NCI-H2227 (cell line): ENCODE data around the gene RHOBTB1.
"Not testable (repeated sequence)": the region's sequence is repeated elsewhere in the genome, so short reads cannot be mapped to it uniquely, and the experiment has no call there.

Experiments used
- DNase-seq: peaks from one replicate; lab custom pipeline; 2025; ENCODE audit not compliant: unreplicated experiment; lab: John Stamatoyannopoulos, UW

RHOBTB1 gene

DNA sequence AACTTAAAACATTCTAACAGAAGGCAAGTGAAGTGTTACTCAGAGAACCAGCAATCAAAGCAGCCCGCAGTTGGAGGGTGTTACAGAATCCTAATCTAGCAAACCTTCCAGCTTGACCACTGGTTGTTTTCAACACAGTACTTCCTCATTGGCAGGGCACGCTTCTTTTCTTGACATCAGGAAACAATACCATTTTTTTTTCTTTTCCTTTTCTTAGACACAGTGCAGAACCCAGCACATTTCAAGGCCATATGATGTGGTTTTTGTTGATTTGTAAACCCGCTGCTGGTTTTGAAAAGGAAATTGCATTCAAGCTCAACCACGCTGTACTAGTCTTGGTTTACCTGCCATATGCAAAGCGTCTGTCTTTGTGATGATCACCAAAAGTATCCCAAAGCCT lies 33.4 kb downstream of the RHOBTB1 start:
- DNase-seq = no peak

DNA sequence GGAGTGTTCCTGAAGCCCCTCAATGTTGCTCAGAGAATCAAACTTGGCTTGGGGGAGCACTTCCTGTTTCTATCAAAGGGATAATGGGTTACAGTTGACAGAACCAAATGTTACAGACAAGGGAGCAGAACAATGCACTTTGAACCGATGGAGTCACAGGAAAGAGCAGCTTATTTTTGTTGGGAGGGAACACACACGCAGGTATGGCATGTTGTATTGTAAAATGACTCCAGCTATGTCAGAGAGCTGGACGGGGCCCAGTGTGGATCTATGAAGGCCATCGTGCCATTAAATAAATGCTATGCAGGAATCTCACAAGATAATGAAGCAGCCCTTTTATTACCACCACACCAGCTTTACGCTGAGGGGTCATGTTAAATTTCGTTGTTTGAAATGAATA lies 35.1 kb downstream of the RHOBTB1 start:
- DNase-seq = no peak

DNA sequence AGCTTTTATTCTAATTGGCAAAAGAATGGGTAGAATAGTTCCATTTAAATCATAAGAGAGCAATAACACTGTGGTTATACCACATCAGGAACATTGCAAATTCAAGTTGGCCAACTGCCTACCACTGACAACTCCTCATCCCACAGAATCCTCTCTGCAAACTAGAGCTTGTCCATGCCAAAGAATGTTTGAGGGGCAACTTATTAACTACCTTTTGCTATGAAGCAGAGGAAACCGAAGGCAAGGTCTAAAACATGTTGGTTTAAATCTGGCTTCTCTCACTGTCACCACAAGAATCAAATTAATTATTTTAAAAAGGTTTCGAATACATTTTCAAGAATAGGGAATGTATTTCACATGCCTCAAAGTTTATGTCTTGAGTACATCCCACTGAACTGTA lies 36.0 kb downstream of the RHOBTB1 start:
- no peak for DNase-seq

DNA sequence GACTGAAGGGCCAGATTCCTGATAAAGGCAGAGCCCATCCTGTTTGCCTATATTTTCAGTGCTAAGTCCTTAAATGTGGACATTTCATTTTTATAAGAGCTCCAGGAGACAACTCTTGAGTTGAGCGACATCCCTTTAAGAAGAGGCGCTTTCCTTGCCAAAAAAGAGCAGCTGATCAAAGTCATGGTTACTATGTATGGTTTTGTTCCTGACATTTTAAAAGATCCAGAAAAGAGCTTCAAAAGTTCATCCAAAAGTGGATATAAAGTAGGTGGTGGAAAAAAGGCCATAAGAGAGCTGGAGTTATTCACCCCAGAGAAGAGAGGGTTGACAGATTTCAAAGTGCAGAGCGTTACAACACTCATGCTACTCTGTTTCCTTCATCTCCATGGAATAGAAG lies 36.7 kb downstream of the RHOBTB1 start:
- DNase-seq = no peak

DNA sequence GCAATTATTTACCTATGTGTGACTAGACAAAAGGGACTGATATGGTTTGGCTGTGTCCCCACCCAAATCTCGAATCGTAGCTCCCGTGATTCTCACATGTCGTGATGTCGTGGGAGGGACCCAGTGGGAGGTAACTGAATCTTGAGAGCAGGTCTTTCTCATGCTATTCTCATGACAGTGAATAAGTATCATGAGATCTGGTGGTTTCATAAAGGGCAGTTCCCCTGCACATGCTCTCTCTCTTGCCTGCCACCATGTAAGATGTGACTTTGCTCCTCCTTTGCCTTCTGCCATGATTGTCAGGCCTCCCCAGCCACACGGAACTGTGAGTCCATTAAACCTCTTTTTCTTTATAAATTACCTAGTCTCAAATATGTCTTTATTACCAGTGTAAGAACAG lies 37.2 kb downstream of the RHOBTB1 start:
- not testable (repeated sequence) for DNase-seq

DNA sequence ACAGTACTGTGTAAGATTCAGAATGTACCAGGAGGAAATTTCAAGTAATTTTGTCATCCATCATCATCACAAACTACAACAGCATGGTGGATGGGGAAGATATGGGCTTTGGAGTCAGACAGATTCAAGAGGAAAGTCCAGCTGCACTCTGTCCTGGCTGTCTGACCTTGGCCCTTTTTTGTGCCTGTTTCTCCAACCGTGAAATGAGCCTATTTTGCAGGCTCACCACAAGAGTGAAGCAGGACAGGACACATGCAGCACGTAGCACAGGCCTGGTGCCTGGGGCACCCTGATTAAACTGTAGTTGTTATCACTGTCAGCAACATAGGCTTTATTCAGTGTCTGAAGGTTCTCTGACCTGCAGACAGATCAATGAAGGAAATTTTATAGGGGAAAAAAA lies 37.6 kb downstream of the RHOBTB1 start:
- DNase-seq = no peak

DNA sequence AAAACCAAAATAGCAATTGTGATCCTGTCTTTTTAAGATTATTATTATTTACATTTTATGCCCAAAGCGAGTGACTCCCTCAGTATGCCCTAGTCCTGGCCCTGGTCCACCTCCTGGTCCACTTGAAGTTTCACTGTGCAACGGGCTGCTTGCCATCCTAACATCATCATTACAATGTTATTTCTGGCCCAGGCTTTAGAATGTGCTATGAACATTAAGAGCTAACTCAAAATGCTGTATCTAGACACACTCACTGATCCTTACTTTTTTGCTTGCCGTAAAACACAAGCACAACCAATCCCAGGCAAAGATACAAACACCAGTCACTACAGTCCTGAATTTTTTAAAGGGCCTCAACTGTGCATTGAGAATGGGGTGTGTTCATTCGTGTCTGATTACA lies 38.4 kb downstream of the RHOBTB1 start:
- DNase-seq = no peak

DNA sequence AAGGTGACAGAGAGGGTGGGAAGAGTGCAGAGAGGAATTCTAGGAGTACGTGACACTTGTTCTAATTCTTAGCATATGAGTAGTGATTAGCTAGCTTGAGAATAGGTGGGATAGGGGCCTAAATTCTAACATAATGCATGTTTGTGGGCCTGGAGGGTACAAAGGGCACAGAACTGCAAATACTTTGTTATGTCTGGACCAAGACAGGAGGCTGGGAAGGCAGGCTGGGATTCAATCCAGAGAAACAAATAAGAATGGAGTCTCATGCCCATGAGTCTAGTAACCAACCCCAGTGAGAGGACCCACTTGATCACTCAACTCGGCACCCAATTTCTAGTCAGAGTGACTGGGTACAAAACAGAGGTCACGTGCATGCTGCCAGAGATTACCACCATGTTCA lies 40.9 kb downstream of the RHOBTB1 start:
- DNase-seq = no peak

DNA sequence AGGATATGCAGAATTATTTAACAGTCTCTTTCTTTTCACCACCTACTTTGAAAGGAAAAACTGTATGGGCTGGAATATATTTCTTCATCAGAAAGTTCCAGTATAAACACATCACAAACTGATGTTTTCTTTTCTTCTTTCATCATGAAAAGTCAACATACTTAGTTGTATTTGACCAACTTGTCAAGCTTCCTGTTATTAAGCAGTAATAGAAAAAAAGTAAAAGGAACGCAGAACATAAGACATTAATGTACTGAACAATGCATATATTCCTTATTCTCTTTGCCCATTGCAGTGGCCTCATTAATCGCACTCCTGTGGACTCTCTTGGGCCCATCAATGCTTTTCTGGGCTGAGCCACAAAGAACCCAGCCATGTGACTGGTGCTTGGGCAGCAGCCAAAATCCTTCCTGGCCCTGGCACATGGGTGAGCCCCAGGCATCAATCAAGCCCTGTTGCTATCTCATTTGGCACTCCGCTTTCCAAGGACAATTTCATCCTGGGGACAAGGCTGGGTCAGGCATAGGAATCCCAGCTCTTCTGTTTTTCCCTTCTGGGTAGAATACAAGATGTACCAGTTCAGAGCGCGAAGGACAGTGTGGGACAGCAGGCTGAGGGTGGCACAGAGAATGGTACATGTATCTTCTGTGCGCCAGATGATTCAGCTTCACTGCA lies 42.3 kb downstream of the RHOBTB1 start:
- DNase-seq = no peak

DNA sequence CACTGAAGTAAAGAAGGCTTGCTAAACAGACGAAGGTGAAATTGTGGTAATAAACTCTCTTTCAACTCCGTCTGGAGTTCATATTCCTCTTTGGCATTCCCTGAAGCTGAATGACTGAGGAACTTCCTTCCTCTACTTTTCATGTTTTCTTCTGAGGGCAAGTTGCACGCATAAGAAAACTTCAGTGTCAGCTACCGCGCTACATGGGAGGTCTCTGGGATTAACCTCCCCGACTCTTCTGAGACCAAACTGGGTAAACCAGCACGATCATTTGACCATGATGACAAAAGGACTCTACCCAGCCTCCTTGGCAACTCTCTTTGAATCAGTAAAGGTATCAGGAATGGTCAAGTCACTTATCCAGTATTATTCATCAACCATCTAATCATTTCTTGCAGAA lies 44.7 kb downstream of the RHOBTB1 start:
- DNase-seq = no peak

DNA sequence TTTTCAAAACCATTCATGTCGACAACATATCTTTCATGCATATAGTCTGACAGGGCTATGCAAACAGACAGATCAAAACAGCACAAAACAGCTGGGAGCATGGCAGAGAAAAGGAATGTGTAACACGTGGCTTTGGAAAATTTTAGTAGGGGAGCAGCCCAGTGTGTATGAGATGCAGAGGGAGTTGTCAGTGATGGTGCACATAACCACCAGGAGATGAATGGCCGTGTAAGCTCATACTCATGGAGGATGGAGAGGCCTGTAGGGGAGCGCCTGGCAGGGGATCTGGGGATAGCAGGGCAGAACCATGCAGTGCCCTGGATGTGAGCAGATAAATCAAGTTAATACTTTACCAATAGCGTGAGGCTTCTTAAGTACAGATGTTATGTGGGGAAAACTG lies 45.7 kb downstream of the RHOBTB1 start:
- no peak for DNase-seq

DNA sequence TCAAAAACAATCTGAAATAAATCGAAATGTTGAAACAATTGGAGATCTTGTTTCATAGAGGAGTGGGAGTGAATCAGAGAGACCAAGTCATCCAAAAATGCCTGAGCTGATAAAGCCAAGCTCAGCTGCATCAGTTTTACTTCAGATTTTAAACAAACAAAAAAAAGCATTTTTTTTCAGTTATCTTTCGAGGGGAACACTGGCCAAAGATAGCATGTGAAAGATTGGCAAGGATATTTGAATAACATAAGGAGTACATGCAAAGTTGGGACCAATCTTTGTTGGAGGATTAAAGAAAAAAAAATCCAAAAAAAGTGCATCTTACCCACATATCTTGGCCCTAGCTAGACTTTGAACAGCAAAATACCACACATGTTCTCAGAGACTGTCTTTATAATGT lies 47.2 kb downstream of the RHOBTB1 start:
- no peak for DNase-seq

DNA sequence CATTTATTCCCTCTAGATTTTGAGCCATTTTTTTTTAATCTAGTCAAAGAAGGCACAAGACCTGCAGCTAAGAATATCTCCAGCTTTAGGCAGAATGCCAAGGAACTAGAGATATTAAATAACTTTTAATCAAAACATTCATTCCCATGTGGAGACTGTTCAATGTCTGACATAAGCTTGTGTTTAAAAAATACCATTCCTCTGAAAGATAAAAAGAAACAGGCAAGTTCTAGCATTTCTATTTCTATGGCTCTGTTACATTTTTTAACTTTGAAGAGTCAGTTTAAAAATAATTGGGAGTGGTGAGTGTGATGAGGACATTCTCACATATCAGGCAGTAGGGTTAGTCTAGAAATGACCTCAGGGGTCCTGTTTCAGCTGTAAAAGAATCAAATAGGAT lies 48.0 kb downstream of the RHOBTB1 start:
- no peak for DNase-seq

DNA sequence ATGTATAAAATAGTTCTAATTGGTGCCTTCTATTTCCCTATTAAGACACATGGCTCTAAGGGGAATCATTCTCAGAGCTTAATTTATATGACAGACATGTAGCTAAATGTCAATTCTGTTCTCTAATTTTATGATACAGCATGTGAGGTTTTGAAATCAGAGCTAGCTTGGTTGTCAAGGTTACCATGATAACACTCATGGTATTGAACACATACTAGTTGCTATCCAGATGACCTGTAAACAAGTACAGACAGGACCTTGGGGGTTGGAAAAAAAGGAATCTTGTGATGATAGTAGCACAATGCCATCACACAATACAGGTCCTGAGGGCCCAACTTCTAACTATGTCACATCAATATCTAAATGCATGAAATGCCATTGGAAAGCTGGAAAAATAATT lies 49.2 kb downstream of the RHOBTB1 start:
- DNase-seq = no peak

DNA sequence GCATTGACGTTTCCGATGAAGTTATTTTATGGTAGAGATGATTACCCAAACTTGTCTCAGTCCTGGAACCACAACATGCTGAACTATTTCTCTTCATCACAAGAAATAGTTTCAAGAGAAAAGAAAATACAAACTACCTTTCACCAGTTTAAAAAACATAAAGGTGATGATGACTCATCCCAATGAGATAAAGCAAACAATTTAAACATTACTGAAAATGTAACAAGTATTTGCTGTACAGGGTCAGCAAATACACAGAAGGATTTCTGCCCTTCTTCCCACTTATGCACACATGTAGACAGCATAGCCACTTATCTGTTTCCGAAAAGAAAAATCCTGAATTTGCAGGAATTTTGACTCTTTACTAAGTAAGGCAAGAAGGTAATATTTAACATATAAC lies 50.8 kb downstream of the RHOBTB1 start:
- no peak for DNase-seq

DNA sequence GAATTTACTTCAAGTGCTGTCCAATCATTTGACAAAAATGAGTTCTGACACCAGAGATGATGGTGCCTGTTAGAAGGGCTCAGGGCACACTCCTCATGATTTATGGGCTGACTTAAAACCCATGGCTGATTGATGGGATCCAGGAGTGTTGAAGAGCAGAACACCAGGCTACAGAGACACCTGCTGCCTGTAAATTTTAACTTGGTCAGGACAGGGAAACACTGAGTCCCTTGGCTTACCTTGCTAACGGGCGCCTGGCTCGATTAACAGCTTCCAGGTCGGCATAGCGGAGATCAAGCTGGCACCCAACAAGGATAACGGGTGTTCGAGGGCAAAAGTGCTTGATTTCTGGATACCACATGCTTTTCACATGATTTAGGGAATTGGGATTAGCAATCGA lies 51.4 kb downstream of the RHOBTB1 start:
- DNase-seq = no peak

DNA sequence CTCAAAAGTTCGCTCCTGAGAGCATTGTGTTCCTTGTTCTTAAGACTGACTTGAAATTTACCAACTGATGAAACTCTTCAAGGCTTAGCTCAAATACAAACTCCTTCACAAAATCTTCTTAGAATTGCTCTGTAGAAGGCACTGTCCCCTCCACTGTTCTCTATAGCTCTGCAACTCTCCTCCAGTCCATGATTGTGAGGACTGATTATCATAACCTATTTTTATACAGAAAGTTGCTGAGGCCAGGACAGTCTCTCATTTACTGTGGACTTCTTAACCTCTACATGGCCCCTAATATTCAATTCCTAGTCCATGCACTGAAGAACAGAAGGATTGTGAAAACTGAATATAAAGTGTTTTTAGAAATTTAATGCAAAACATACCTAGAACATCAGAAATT lies 53.2 kb downstream of the RHOBTB1 start:
- no peak for DNase-seq

DNA sequence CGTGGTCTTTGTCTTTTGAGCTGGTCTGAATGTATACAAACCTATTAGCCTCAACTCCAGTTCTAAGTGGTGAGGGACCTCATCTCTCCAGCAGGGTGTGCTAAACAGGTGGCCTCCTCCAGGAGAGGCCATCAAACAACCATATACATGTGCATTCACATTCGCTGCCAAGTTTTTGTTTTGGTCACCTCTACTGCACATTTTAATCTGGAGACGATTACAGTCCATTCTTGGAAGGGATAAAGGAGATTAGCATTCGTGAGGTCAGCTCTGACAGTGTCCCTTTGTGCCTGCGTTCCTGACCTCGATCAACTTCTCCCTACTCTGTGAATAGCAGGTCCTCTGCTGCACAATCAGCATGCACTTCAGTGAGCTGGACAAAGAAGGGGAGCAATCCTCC lies 60.8 kb downstream of the RHOBTB1 start:
- no peak for DNase-seq

DNA sequence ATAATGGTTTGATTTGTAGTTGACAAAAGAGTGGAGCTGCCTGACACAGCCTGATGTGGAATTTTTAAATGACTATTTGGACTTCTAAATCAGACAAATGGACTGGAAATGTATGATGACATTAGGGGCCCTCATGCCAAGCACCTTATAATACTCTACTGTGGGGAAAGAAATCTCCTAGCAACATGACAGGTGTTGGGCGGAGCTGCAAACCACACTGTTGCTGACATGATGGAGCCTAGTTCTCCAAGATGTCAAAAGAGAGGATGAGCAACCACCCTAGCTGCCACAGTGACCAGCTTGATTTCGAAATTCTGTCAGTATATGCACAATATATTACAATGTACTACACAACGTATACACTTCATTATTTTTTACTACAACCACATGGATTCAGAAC lies 65.8 kb downstream of the RHOBTB1 start:
- no peak for DNase-seq

DNA sequence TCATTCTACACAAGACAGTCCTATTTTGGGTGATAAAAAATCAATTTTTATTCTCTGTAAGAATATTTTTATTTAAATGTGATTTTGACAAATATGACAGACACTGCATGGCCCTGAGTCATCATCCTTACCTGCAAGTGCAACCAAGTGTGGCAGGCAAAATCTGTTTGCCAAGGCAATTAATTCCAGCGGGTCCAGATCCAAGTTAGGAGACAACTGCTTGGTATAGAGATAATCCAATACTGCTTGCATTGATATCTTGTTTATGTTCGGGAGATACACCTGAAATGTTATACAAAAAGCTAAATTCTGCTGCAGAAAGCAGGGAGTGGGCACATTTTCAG lies 66.2 kb downstream of the RHOBTB1 start:
- no peak for DNase-seq

DNA sequence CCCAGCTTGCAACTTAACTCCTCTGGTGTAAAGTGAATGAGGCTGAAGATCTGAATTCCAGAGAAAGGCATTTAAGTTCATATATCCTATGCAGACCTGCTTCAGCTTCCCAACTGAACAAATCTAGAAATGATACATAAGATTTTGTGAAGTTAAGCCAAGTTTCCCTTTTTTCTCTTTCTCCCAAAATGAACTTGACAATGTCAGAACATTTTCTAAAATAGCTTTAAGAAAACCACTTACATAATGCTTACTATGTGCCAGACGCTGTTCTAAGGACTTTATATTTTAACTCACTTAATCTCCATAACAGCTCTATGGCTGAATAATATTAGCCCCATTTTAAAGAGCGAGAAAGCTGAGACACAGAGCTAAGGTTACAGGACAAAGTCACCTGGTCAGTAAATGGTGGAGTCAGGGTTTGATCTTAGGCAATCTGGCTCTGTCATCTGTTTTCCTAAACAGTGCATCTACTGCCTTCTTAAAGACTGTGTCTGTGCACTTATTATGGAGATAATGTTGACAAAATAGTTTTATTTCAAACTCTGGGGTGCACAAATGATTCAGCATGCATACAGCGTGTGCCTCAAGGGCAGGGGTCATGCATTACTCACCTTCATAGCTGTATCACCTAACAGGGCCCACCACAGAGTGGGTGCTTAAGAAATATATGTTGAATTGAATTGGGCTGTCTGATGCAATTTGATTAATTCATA lies 66.8 kb downstream of the RHOBTB1 start:
- no peak for DNase-seq

DNA sequence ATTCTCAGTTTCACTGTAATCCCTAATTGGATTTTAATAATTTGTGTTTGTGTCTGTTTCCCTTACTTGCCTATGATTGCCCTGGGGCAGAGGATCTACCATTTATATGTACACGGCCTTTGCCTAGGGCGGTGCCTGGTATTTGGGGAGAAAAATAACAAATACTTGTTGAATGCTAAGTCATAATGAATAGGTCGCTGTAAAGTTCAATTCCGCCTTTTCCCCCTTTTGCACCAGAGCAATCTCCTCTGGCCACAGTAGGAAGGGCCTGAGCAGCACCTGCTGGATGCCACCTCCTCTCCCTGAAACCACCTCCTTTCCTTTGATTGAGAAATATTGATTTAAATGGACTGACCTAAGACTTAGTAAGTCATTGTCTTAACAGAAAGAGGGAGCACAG lies 70.2 kb downstream of the RHOBTB1 start:
- DNase-seq = no peak

DNA sequence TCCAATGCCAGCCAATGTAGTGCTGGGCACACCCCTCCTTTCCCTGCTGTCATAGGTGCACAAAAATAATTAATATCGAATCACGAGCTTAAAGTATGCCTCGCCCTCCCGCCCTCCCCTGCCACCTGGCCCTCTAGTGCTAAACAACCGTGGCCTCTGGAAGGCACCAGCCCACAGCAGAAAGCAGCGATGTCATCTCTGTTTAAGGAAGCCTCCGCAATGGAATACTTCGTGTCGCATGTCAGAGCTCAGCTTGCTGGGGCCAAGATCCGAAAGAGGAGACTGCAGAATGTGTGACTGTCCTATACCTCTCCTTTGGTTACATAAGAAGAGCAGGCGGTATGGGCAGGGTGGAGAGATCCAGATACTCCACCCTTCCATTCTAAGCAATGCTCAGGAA lies 71.5 kb downstream of the RHOBTB1 start:
- no peak for DNase-seq
